ENCODE data around the gene GMPR.

GRCh38 chr6:16319813-16320532 is 81.6 kb downstream of the GMPR start:
- no peak for TF ChIP-seq CTCF (IDR thresholded peaks at IDR 0.05; ENCODE audit: extremely low read depth in 1 of 2, insufficient read depth in 1 of 2, low read depth in 1 of 2, low read length in 2 of 2)
- TF ChIP-seq POLR2A (IDR thresholded peaks at IDR 0.05; ENCODE audit: low read depth, low read length), result no peak
- TF ChIP-seq MAX (IDR thresholded peaks at IDR 0.05; ENCODE audit: insufficient read depth, insufficient read length), result no peak

All from endothelial cell of umbilical vein (primary cell).